GM19099 (cell line): Measurements from ENCODE around the gene AGPAT1.

ENCODE experiments used
- POLR2A ChIP-seq: IDR thresholded peaks from 3 replicates; pipeline ENCODE4 v1.6.1; 2011; ENCODE audit warnings: low read depth; ENCODE audit not compliant: insufficient read length; ENCODE audit errors: extremely low read depth

The AGPAT1 gene

GRCh38 chr6:32168807-32169591 lies 6.9 kb downstream of the AGPAT1 start:
- no peak for TF ChIP-seq POLR2A

- TF ChIP-seq POLR2A = no peak
Measured at GRCh38 chr6:32168350-32168749, 7.5 kb downstream of the AGPAT1 start.

DNA sequence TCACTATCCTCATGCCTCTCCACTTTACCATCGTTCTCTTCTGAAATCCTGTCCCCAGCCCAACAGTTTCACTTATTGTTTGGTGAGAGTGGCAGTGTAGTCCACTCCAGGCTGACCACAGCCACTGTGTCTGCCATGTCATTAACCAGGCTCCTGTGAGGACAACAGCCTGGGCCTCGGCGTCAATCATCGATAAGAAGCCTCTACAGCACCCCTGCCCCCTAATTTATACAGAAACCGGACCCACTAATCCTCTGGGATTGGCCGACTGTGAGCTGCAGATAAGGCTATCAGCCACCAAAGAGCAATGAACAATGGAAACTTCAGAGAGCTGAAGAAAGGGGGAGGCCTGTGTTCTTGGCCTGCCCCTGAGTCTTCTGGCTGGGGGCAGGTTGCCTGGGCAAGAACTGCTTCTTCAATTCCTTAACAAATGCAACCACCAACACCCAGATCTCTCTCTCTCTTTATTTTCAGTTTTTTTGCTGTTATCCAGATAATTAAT lies 8.1 kb downstream of the AGPAT1 start:
- TF ChIP-seq POLR2A = no peak

GRCh38 chr6:32167154-32167760 lies 8.6 kb downstream of the AGPAT1 start:
- TF ChIP-seq POLR2A = no peak

DNA sequence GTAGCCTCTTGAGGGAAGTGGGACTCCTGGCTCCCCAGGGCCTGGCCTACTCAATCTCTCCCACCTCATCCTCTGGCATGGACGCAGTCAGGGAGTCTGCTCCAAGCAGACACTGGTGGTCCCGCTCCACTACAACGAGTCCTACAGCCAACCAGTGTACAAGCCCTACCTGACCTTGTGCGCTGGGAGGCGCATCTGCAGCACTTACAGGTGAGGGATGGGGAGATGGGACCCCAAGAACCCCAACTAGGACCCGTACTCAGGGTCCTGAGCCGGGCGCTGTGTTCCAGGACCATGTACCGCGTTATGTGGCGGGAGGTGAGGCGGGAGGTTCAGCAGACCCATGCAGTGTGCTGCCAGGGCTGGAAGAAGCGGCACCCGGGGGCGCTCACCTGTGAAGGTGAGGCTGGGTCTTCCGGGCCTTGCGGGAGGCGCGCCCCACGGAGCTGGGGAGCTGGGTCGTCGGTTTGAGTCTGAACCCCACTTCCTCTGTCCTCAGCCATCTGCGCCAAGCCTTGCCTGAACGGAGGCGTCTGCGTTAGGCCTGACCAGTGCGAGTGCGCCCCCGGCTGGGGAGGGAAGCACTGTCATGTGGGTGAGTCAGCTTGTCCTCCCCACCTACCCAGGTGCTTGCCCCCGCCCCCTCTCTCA lies 9.3 kb downstream of the AGPAT1 start:
- TF ChIP-seq POLR2A = no peak

GRCh38 chr6:32164295-32164694 lies 11.6 kb downstream of the AGPAT1 start, which contains the start of gene EGFL8:
Gene EGFL8 (plus strand): TSS chr6:32164595. CDS start chr6:32166166, 1,571 bp downstream.
- TF ChIP-seq POLR2A = no peak

- TF ChIP-seq POLR2A = no peak
Measured at GRCh38 chr6:32163559-32164258, 12.2 kb downstream of the AGPAT1 start.

- no peak for TF ChIP-seq POLR2A
Measured at GRCh38 chr6:32158052-32158451, 17.8 kb downstream of the AGPAT1 start.

GRCh38 chr6:32156891-32157290 lies 19.0 kb downstream of the AGPAT1 start:
- no peak for TF ChIP-seq POLR2A

GRCh38 chr6:32154514-32155161 lies 21.2 kb downstream of the AGPAT1 start:
- TF ChIP-seq POLR2A = no peak

GRCh38 chr6:32153564-32154513 lies 22.0 kb downstream of the AGPAT1 start, which contains the start of gene PPT2:
Gene PPT2 (plus strand): TSS chr6:32154141. CDS start chr6:32154595, 454 bp downstream.
- TF ChIP-seq POLR2A = no peak

- TF ChIP-seq POLR2A = no peak
Measured at GRCh38 chr6:32152769-32153563, 22.9 kb downstream of the AGPAT1 start.
